HK-2 (cell line): ENCODE measurements around the gene PCBP4.
"Not testable (repeated sequence)": the region's sequence is repeated elsewhere in the genome, so short reads cannot be mapped to it uniquely, and the experiment has no call there.

Source experiments
- DNase-seq: peaks from one replicate; pipeline ENCODE4 v3.0.0-alpha.2; 2018; ENCODE audit not compliant: unreplicated experiment

Gene PCBP4

DNA sequence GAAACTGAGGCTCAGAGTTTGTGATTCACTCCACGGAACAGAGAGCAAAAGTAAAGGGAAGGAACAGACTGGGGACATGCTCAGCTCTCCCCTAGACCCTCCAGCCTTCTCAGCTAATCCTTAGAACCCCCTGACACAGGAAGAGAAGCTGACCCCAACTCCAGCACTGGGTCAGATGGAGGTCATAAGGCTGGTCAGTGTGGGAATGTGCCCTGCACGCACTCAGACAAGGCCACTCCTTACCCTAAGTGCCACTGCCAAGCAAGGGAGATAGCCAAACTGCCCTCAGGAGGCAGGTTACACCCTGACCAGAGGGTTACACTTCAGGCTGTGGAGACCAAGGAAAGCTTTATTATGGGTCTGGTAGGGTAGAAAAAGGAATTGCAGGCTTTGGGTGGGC lies 27.3 kb upstream of the PCBP4 start:
- no peak for DNase-seq

DNA sequence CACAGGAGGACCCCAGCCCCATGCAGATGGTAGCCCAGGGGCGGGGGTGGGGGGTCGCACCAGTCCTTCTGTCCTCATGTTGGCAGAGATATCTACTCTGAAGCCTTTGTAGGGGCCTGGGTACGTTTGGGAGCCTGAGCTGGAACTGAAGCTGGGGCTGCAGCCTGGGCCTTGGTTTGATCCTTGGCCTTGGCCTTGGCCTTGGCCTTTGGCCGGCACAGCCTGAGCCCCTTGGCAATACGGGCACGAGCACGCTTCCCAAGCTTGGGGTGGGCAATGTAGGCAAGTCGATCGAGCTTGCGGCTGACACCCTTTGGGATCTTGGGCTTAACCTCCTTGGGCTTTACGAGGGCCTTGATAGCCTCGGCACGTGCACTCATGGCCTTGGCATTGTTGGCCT lies 26.4 kb upstream of the PCBP4 start:
- DNase-seq: not testable (repeated sequence)

DNA sequence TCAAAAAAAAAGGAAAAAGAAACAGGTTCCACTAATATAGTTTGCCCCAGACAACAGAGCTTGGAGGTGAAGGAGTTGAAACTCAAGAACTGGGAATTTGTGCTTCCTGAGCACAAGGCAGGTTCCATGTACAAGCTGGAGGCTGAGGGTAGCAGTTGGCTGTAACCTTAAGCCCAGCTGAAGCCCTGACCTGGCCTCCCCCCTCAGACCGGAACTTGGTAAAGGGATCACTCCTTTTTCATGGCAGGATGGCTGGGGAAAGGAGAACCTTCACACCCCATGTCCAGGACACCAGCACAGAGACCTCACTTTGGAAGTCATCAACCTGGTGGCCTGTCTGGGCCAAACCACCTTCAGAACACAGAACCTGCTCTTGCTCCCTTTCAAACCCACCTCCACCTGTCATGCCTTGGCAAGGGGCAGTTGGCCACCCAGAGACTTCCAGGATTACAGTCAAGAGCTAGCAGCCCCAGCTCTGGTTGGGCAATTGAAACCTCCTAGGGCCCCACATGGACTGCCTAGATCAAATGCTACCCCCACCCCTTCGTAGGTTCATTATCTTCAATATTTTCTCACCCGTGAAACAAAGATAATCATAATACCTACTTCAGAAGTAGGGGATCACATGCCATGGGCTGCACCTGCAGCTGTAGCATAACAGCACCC lies 24.9 kb upstream of the PCBP4 start:
- DNase-seq: no peak

DNA sequence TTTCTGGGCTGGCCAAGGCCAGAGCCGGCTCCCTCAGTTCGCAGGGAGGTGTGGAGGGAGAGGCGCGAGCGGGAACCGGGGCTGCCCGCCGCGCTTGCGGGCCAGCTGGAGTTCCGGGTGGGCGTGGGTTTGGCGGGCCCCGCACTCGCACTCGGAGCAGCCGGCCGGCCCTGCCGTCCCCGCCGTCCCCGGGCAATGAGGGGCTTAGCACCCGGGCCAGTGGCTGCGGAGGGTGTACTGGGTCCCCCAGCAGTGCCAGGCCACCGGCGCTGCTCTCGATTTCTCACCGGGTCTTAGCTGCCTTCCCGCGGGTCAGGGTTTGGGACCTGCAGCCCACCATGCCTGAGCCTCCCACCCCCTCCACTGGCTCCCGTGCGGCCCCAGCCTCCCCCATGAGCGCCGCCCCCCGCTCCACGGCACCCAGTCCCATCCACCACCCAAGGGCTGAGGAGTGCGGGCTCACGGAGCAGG lies 23.3 kb upstream of the PCBP4 start:
- DNase-seq: not testable (repeated sequence)

DNA sequence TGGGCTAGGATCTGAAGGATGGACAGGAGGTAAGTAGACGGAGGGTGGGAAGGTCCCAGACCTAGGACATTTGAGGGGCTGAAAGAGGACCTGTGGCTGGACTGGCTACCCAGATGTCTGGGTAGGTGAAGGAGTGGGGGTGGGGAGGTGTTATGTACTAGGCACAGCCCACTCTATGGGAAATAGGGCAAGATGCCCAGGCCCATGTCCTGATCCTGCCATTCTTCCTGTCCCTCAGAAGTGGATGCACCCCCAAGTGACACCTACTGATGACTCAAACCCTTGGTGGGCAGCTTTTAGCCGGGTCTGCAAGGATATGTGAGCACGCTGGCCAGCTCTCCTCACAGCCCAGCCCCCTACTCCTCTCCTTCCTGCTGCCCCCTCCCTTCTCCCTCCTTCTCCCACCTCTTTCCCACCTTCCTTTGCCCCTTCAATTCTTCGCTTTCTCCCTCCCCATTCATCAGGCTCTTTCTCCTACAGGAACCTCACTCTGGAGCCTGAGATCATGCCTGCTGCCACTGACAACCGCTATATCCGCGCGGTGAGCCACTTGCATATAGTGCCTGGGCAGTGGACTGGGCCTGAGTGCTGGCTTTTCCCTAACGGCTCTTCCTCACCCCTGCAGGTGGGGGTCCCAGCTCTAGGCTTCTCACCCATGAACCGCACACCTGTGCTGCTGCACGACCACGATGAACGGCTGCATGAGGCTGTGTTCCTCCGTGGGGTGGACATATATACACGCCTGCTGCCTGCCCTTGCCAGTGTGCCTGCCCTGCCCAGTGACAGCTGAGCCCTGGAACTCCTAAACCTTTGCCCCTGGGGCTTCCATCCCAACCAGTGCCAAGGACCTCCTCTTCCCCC lies 21.3 kb upstream of the PCBP4 start:
- DNase-seq: no peak

DNA sequence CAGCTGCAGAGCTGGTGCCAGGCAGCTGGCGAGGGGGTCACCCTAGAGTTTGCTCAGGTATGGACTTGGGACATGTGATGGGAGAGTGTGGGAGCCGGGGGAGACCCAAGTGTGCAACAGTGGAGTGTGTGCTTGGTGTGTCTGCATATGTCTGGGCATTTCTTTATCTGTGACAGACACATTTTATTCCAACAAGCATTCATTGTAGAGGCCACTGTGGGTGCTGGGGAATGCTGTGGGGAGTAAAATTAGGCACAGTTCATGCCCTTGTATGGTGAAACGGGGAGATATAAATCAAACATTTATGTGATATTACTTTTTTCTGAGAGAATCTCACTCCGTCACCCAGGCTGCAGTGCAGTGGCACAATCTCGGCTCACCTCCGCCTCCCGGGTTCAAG lies 20.3 kb upstream of the PCBP4 start:
- no peak for DNase-seq

DNA sequence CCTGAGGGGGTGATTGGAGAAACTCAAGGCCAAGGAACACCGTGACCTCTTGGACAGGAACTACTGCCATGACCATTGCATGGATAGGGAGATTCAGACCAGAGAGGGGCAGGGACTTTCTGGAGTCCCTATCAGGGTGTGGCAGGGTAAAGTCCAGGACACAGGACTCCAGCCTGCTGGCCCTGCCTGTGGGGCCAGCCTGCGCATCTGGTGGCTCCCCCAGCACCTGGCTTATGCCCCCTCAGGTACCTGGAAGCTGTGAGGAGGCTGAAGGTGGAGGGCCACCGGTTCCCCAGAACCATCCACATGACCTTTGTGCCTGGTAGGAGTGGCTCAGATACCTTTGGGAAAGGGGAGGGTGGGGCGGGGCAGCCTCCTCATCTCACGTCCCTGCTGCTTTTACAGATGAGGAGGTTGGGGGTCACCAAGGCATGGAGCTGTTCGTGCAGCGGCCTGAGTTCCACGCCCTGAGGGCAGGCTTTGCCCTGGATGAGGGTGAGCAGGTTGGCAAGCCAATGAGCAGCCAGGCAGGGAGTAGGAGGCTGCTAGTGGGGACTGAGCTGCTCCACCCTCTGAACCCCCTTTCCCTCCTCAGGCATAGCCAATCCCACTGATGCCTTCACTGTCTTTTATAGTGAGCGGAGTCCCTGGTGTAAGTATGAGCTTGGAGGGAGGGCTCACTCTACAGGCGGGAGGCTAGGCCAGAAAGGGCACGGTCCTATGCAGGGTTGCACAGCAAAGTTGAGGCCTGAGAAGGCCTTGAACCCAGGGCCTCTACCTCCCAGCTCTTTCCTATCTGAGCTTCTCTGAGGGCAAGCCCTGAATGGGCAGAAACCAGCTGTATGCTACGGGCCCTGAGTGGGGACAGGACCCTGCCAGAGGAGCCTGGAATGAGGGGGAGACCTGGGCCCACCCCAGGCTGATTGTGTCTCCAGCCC lies 19.0 kb upstream of the PCBP4 start:
- DNase-seq: no peak

DNA sequence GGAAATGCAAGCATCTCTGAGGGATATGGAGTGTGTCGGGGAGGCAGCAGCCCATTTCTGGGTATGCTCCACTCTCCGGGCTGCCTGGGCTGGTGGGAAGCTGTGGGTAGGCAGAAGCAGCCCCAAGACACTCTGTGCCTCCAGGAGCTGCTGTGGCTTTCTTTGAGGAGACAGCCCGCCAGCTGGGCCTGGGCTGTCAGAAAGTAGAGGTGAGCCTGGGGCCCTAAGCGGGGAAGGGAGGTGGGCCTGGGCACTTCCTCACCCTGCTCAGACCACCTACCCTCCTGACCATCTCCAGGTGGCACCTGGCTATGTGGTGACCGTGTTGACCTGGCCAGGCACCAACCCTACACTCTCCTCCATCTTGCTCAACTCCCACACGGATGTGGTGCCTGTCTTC lies 17.8 kb upstream of the PCBP4 start:
- DNase-seq: no peak

DNA sequence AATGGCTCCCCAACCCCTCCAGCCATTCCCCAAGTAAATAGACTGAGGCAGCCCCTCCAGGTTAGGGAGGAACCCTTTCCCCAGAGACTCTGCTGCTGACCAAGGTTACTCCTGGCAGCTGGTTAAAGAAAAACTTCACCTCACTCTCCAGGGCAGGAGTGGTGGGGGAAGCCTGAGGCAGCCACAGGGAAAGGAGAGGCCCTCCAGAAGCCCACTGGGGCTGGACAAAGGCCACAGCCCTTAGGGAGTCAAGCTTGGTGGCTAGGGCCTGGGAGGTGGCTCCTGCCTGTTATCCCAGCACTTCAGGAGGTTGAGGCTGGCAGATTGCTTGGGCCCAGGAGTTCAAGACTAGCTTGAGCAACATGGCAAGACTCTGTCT lies 17.0 kb upstream of the PCBP4 start:
- DNase-seq: no peak

DNA sequence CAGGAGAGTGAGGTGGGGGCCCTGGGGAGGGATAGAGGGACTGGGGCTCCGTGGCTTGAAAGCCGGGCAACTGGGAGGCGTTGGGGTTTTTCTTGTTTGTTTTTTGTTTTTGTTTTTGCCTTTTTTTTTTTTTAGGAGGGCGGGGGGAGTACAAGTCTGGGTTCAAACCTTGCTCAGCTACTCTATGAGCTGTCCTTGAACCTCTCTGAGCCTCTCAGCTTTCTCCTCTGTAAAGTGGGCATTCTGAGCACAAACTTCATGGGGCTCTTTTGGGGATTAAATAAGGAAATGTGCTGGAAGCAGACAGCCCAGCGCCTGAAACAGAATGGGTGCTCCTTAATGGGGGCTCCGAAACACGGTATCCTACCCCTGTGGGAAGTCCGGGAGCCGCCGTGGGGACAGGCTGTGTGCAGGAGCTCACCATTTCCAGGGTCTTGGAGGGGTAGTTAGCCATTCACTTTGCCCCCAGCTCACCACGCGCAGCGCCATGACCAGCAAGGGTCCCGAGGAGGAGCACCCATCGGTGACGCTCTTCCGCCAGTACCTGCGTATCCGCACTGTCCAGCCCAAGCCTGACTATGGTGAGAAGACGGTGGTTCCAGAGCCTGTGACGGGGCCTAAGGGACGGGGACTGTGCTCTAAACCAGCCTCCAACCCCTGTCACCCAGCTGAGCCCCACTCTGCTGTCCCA lies 16.5 kb upstream of the PCBP4 start:
- DNase-seq: no peak

DNA sequence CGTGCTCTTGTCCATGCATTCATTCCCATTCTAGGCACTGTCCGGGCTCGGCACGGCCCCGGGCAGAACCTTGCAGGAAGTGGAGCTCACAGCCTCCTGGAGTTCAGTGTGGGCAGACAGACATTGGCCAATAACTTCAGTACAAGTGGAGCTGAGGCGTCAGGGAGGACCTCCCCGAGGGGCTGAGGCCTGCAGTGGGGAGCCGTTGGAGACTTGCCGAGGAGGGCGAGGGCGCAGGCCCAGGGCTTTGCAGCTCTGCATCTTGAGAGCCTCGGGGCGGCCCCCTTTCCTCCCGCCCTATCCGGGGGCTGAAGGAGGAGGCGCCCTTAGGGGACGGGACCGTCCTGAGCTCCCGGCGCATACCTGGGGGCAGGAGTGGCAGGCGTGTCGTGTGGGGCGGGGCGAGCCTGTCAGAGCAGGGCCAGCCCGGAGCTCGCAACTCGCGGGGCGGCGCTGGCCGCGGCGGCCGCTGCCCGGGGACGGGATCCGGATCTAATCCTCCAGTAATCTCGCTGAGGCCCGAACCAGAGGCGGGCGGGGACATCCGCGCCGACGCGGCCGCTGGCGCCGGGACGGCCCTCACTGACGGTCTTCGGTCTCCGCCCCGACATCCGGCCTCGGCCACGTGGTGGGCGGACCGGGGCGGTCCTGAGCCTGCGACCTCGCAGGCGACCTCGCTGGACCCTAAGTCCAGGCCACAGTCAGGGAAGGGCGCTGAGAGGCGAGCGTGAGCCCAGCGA lies 15.8 kb upstream of the PCBP4 start, which contains the start of gene ACY1:
ACY1 (plus strand) TSS at position 698 of the 740 bp plus-strand sequence. CDS start 530 bp downstream, outside the sequence.
- peak; percentile 84 for DNase-seq

DNA sequence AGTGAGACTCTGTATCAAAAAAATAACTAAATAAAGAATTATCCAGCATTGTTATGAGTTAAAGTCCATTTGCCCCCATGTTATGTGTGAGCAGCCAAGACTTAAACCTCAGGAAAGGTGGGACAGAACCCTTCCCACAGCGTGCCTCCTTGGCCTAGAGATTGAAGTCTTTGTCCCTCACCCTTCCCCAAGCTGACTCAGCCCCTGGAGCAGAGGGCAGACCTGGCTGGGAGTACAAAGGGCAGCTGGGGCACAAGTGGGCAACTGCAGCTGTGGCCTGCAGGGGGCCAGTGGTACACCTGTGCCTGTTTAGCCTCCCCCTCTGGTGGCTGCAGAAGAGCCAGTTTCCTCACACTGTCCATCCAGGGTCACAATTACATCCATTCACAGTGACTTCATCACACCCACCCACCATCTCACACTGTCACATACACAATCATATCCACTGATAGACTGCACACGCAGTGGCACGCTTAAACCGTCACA lies 15.1 kb upstream of the PCBP4 start:
- DNase-seq: peak; percentile 75

DNA sequence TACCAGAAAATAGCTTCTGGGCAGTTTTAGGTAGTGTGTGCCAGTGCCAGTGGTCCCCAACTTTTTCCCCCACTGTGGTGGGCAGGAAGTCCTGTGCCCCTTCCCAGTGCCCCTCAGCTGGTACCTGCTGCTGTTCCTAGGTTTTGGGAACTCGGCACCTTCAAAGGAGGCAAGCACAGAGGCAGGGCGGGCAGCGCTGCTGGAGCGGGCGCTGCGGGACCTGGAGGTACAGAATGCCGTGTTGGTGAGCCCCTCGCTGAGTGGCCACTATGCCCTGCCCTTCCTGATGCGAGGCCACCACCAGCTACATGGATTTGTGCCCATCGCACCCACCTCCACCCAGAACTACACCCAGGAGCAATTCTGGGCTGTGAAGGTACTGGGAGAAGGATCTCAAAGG lies 13.0 kb upstream of the PCBP4 start:
- no peak for DNase-seq

DNA sequence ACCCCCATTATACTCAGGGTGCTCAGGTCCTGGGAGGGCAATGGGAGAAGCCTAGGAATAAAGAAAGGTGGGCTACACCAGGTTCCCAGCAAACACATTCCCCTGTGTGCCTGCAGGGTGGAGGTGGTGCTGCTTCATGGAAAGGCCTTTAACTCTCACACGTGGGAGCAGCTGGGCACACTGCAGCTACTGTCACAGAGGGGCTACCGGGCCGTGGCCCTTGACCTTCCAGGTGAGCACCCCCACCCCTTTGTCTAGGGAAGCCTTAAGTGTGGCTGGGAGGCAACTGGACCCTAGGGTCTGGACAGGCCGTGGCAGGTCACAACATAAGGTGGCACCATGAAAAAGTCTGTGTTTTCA lies 10.9 kb upstream of the PCBP4 start:
- DNase-seq: no peak

DNA sequence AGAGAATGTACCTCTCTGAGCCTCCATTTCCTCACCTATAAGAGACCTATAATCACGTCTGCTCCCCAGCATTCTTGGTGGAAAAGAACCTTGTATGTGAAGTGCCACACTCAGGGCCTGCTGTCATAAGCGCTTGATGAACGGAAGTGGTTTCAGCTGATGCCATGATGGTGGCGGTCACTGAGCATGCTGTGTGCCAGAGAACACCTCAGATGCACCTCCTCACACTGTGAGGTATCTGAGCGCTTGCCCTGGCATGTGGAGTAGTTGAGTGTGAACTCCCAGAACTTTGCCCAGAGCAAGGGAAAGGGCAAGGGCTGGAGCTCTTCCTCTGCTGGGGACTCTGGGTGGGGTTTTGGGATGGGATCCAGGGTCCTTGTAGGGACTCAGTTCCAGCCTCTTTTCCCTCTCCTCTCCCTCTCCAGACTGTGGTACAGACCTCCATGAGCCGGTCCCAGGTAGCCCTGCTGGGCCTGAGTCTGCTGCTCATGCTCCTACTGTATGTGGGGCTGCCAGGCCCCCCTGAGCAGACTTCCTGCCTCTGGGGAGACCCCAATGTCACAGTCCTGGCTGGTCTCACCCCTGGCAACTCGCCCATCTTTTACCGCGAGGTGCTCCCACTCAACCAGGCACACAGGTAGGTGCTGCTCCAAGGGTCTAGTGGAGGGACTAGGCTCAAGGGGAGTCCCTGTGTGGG lies 10.3 kb upstream of the PCBP4 start:
- DNase-seq: no peak

DNA sequence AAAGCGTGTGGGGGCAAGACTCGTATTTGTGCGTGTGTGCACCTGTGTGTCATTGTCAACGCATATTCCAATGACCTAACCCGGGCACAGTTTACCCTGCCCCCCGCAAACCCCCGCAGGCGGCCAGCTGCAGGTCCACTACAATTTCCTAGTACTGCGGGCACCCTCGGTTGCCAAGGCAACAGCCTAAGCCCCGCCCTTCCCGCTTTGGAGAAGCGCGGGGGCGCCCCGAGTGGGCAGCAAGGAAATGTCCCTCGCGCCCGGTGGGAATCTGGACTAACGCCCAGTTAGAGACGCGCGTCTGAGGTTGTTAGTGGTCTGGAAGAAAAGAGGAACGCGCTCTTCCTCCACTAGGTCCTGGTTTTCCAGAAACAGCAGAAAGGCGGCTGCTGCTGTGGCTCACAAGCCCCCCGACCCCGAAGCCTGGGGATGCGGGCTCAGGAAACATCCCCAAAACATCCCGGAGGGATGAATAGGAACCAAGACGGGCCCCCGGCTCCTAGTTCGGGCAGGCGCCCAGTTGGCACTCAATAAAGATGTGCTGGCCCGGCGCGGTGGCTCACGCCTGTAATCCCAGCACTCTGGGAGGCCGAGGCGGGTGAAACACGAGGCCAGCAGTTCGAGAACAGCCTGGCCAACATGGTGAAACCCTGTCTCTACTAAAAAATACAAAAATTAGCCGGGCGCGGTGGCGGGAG lies 8.7 kb upstream of the PCBP4 start:
- no peak for DNase-seq

DNA sequence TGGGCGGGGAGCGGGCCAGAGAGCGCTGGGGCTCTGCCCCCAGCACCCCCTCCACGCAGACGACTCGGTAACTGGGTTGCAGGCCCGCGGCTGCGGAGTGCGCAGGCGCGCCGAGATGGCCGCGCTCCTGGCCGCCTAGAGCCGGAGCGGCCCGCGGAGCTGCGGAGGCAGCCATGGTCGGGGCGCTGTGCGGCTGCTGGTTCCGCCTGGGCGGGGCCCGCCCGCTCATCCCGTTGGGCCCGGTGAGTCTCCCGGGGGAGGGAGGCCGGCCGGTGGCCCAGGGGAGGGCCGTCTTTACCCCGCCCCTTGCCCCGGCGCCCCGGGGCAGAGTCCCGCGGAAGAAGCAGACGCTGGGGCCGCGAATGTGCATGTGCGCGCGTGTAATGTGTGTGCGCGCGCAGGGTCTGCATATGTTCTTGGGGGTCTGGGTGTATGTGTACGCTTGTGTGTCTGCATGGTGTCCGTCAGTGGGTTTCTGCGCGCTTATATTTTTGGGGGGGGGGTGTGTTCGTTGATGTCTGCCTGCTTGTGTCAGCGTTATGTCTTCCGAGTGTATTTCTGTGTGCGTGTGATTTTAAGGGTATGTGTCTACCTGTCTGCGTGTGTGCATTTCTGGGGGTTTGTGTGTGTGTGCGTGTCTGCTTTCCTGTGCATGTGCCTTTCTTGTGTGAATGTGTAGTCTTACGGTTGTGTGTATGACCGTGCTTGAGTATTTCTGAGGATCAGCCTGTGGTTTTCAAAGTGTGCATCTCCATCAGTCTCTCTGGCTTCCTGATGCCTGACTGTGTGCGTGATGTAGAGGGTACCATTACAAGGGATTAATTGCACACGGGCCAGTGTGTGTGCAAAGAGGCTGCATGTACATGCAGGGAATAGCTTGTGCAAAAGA lies 8.0 kb upstream of the PCBP4 start, which contains the start of gene ABHD14A:
ABHD14A (plus strand) TSS at position 102 of the 889 bp plus-strand sequence; CDS start at position 174, 72 bp downstream.
- no peak for DNase-seq

DNA sequence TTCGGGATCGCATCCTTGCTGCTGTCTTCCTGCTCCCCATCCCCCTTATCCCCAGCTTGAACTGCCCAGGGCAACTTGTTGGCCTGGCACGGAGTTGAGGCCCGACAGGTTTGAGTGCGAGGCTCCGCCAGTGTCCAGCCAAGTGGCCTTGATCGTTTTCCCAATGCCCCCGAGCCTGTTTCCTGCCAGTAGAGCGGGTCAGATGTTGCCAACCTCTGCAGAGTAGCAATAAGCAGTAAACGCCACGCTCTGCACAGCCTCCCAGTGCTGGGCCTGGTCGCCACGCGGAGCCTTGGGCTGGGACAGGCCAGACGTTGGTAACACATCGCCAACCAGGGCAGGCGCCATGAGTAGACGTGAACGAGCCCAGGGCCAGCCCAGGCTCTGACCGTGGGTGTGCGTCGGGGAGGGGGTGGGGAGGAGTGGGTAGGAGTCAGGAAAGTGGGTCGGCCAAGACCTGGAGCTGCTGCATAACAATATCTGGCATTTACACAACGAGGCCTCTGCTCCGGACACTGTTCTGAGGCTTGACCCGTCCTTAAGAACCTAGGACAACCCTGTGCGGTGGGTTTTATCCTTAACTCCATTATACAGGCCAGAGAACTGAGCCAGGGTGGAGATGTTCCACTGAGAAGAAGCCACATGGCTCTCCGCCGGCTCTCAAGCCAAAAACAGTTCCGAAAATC lies 7.2 kb upstream of the PCBP4 start:
- DNase-seq: peak; percentile 52
